ENCODE measurements around the gene CCT7. TPM values are rescaled to one million over a fixed set of nuclear protein-coding genes. Genes with fewer than 3 reads are reported as not detected.

The CCT7 gene
- total RNA-seq, 1 experiment from 2014 or later = 482 TPM

DNA sequence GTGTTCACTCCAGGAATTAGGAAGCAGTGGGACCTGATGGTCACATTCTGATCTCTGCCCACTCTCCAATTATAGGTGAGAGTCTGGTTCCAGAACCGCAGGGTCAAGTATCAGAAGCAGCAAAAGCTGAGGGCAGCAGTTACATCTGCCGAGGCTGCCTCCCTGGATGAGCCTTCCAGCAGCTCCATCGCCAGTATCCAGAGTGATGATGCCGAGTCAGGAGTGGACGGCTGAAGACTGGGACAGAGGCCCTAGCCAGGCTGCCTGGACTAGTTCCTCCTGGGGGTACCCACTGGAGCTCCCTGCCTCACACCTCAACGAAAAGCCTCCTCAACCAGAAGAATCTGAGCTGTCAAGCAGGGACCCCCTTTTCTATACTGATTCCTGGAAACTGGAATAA is 23.4 kb upstream of the CCT7 start:
- DNase-seq (ENCODE audit: low spot score) = no peak
- CTCF ChIA-PET = interaction anchor here (1.5 to 9.8 kb wide), 2 partner anchors 9 to 34 kb away, joined by 7 to 179 read pairs; partner anchors contain the start of gene NOTO
- Mint-ChIP-seq H3K36me3 (no peaks in the 10 kb centered on the region), H3K9me3 (no peaks in the 10 kb centered on the region), H3K4me3 (no peak overlapping the region), H3K27ac (no peak overlapping the region), H3K4me1 (peaks cover 28% of the 10 kb centered on the region), H3K27me3 (ENCODE audit: low read depth) (peaks cover 31% of the 10 kb centered on the region)
- POLR2A ChIA-PET = no interaction called here
- no peak for ATAC-seq
- TF ChIP-seq MXD4 (CRISPR knock-in tag; IDR thresholded peaks at IDR 0.05; ENCODE audit: borderline replicate concordance) = no peak
- TF ChIP-seq GTF2I (CRISPR knock-in tag; conservative IDR thresholded peaks at IDR 0.05) = no peak
- TF ChIP-seq PRRX2 (CRISPR knock-in tag; IDR thresholded peaks at IDR 0.05) = no peak
- TF ChIP-seq ATF2 (CRISPR knock-in tag; IDR thresholded peaks at IDR 0.05; ENCODE audit: borderline replicate concordance, low read depth) = no peak
- TF ChIP-seq, protein P1, sequence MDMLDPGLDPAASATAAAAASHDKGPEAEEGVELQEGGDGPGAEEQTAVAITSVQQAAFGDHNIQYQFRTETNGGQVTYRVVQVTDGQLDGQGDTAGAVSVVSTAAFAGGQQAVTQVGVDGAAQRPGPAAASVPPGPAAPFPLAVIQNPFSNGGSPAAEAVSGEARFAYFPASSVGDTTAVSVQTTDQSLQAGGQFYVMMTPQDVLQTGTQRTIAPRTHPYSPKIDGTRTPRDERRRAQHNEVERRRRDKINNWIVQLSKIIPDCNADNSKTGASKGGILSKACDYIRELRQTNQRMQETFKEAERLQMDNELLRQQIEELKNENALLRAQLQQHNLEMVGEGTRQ (CRISPR knock-in tag; IDR thresholded peaks at IDR 0.05) = no peak
- TF ChIP-seq TP53 (CRISPR knock-in tag; IDR thresholded peaks at IDR 0.05) = no peak
- no peak for TF ChIP-seq ETV6 (CRISPR knock-in tag; IDR thresholded peaks at IDR 0.05)
- TF ChIP-seq GABPB1 (CRISPR knock-in tag; IDR thresholded peaks at IDR 0.05) = no peak
- TF ChIP-seq, protein P2, sequence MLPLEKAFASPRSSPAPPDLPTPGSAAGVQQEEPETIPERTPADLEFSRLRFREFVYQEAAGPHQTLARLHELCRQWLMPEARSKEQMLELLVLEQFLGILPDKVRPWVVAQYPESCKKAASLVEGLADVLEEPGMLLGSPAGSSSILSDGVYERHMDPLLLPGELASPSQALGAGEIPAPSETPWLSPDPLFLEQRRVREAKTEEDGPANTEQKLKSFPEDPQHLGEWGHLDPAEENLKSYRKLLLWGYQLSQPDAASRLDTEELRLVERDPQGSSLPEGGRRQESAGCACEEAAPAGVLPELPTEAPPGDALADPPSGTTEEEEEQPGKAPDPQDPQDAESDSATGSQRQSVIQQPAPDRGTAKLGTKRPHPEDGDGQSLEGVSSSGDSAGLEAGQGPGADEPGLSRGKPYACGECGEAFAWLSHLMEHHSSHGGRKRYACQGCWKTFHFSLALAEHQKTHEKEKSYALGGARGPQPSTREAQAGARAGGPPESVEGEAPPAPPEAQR (CRISPR knock-in tag; IDR thresholded peaks at IDR 0.05) = no peak
- no peak for TF ChIP-seq FOXK1 (CRISPR knock-in tag; IDR thresholded peaks at IDR 0.05)
- TF ChIP-seq ZNF671 (CRISPR knock-in tag; IDR thresholded peaks at IDR 0.05) = no peak
- TF ChIP-seq TEAD4 (CRISPR knock-in tag; IDR thresholded peaks at IDR 0.05) = no peak
- no peak for TF ChIP-seq FOXP1 (CRISPR knock-in tag; IDR thresholded peaks at IDR 0.05; ENCODE audit: borderline replicate concordance)
- no peak for TF ChIP-seq FOXJ3 (CRISPR knock-in tag; IDR thresholded peaks at IDR 0.05; ENCODE audit: borderline replicate concordance)
- TF ChIP-seq, protein P3, sequence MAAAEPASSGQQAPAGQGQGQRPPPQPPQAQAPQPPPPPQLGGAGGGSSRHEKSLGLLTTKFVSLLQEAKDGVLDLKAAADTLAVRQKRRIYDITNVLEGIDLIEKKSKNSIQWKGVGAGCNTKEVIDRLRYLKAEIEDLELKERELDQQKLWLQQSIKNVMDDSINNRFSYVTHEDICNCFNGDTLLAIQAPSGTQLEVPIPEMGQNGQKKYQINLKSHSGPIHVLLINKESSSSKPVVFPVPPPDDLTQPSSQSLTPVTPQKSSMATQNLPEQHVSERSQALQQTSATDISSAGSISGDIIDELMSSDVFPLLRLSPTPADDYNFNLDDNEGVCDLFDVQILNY (CRISPR knock-in tag; IDR thresholded peaks at IDR 0.05) = no peak
- no peak for TF ChIP-seq RELA (CRISPR knock-in tag; IDR thresholded peaks at IDR 0.05; ENCODE audit: borderline replicate concordance)
- TF ChIP-seq ZNF423 (CRISPR knock-in tag; IDR thresholded peaks at IDR 0.05) = no peak
- no peak for TF ChIP-seq E2F4 (CRISPR knock-in tag; IDR thresholded peaks at IDR 0.05; ENCODE audit: borderline replicate concordance, low read depth)

- TF ChIP-seq NFYB (CRISPR knock-in tag; conservative IDR thresholded peaks at IDR 0.05; ENCODE audit: low read depth) (no peak), GTF2I (CRISPR knock-in tag; conservative IDR thresholded peaks at IDR 0.05) (no peak), CREB1 (CRISPR knock-in tag; IDR thresholded peaks at IDR 0.05) (no peak), GABPB1 (CRISPR knock-in tag; IDR thresholded peaks at IDR 0.05) (no peak), ZNF317 (CRISPR knock-in tag; IDR thresholded peaks at IDR 0.05; ENCODE audit: borderline replicate concordance, low read depth) (no peak)
- TF ChIP-seq, protein P4, sequence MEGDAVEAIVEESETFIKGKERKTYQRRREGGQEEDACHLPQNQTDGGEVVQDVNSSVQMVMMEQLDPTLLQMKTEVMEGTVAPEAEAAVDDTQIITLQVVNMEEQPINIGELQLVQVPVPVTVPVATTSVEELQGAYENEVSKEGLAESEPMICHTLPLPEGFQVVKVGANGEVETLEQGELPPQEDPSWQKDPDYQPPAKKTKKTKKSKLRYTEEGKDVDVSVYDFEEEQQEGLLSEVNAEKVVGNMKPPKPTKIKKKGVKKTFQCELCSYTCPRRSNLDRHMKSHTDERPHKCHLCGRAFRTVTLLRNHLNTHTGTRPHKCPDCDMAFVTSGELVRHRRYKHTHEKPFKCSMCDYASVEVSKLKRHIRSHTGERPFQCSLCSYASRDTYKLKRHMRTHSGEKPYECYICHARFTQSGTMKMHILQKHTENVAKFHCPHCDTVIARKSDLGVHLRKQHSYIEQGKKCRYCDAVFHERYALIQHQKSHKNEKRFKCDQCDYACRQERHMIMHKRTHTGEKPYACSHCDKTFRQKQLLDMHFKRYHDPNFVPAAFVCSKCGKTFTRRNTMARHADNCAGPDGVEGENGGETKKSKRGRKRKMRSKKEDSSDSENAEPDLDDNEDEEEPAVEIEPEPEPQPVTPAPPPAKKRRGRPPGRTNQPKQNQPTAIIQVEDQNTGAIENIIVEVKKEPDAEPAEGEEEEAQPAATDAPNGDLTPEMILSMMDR (IDR thresholded peaks at IDR 0.05) = no peak
- CTCF ChIA-PET = interaction anchor here (0.6 to 9.8 kb wide), 45 partner anchors 9 to 344 kb away, joined by 3 to 179 read pairs (median 5); partner anchors contain the start of genes CCT7, FBXO41, NOTO and PRADC1
- peak overlapping the region; percentile 57 for H3K27ac Mint-ChIP-seq
- no peak for ATAC-seq
- H3K9me3 Mint-ChIP-seq = no peaks in the 10 kb centered on the region
- H3K4me1 Mint-ChIP-seq = peaks cover 30% of the 10 kb centered on the region
- POLR2A ChIA-PET = interaction anchor here (0.7 to 1.5 kb wide), 4 partner anchors 10 to 35 kb away, joined by 4 to 6 read pairs (median 5); partner anchors contain the start of genes NOTO and PRADC1
- peaks cover 22% of the 10 kb centered on the region for H3K27me3 Mint-ChIP-seq (ENCODE audit: low read depth)
- no peaks in the 10 kb centered on the region for H3K36me3 Mint-ChIP-seq
- no peak overlapping the region for H3K4me3 Mint-ChIP-seq
- no peak for DNase-seq (ENCODE audit: low spot score)
Observed at GRCh38 chr2:73212098-73212447, 22.0 kb upstream of the CCT7 start.

All from WTC11 (cell line).